ENCODE data around the gene NTRK1.

The NTRK1 gene

GRCh38 chr1:156883919-156884318 is 23.3 kb downstream of the NTRK1 start:
- no peak for DNase-seq

GRCh38 chr1:156884560-156885184 is 24.0 kb downstream of the NTRK1 start:
- no peak for DNase-seq

GRCh38 chr1:156885314-156885713 is 24.6 kb downstream of the NTRK1 start:
- DNase-seq: no peak

- no peak for DNase-seq
Measured at GRCh38 chr1:156885880-156886355, 25.3 kb downstream of the NTRK1 start.

GRCh38 chr1:156886583-156887281 is 26.1 kb downstream of the NTRK1 start:
- no peak for DNase-seq

GRCh38 chr1:156887317-156887716 is 26.7 kb downstream of the NTRK1 start:
- no peak for DNase-seq

GRCh38 chr1:156887734-156888133 is 27.1 kb downstream of the NTRK1 start:
- no peak for DNase-seq

GRCh38 chr1:156889802-156890580 is 29.3 kb downstream of the NTRK1 start:
- peak; percentile 45 for DNase-seq

GRCh38 chr1:156892190-156893047 is 31.8 kb downstream of the NTRK1 start:
- DNase-seq: peak; percentile 67

- no peak for DNase-seq
Measured at GRCh38 chr1:156893048-156893953, 32.6 kb downstream of the NTRK1 start, which contains the start of gene PEAR1. PEAR1 (plus strand) TSS chr1:156893718; CDS start chr1:156903927, 10,209 bp downstream.

- no peak for DNase-seq
Measured at GRCh38 chr1:156894001-156894400, 33.3 kb downstream of the NTRK1 start.

- no peak for DNase-seq
Measured at GRCh38 chr1:156894711-156895454, 34.2 kb downstream of the NTRK1 start.

- no peak for DNase-seq
Measured at GRCh38 chr1:156895455-156895812, 34.8 kb downstream of the NTRK1 start.

GRCh38 chr1:156895927-156896326 is 35.3 kb downstream of the NTRK1 start:
- no peak for DNase-seq

- DNase-seq: no peak
Measured at GRCh38 chr1:156896490-156897033, 35.9 kb downstream of the NTRK1 start.

- DNase-seq: no peak
Measured at GRCh38 chr1:156897078-156897825, 36.6 kb downstream of the NTRK1 start.

GRCh38 chr1:156898161-156898566 is 37.5 kb downstream of the NTRK1 start:
- no peak for DNase-seq

- no peak for DNase-seq
Measured at GRCh38 chr1:156898971-156899664, 38.5 kb downstream of the NTRK1 start.

All from NCI-H2107 (cell line).